GM13977 (cell line): ENCODE measurements around the gene ZNF766.

ENCODE experiments used
- DNase-seq: peaks from one replicate; pipeline ENCODE4 v3.0.0; 2012; ENCODE audit warnings: low spot score
- CTCF ChIP-seq: IDR thresholded peaks from 2 replicates; pipeline ENCODE4 v1.5.1; 2012; ENCODE audit warnings: mild to moderate bottlenecking, control low read depth; ENCODE audit not compliant: insufficient read depth; ENCODE audit errors: extremely low read depth, missing control alignments
- in situ Hi-C: fragments of 300-500 bp; cut with MboI; formaldehyde crosslinking; loops from one replicate; pipeline ENCODE4 v1.12.0; 2022; ENCODE audit warnings: low sequenced_read_pairs, low pct_unique_long_range_greater_than_20kb, mixed read lengths, inconsistent platforms; ENCODE audit not compliant: unreplicated experiment

Gene ZNF766

DNA sequence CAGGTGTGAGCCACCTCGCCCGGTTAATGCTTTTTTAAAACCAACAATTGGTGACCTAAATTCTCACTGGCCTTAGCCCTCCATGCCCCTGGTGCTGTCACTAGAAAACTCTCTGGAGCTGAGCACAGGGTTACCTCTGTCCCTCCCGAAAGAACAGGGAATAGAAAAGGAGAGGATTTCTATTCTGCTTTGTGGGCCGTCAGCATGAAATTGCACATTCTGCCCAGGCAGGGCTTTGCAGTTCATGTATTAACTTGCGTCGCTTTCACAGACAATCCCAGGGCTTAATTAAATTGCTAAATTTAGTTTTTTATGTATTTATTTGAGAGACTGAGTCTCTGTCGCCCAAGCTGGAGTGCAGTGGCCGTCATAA is 27.0 kb downstream of the ZNF766 start:
- TF ChIP-seq CTCF, result no peak
- in situ Hi-C loops, result no loop called here
- no peak for DNase-seq

- DNase-seq, result peak; percentile 80
- TF ChIP-seq CTCF, result no peak
- in situ Hi-C loops, result no loop called here
Measured at GRCh38 chr19:52296773-52297600, 27.6 kb downstream of the ZNF766 start, which contains the start of gene ZNF480. Gene ZNF480 (plus strand): TSS chr19:52297169. CDS start chr19:52300413, 3,244 bp downstream.

DNA sequence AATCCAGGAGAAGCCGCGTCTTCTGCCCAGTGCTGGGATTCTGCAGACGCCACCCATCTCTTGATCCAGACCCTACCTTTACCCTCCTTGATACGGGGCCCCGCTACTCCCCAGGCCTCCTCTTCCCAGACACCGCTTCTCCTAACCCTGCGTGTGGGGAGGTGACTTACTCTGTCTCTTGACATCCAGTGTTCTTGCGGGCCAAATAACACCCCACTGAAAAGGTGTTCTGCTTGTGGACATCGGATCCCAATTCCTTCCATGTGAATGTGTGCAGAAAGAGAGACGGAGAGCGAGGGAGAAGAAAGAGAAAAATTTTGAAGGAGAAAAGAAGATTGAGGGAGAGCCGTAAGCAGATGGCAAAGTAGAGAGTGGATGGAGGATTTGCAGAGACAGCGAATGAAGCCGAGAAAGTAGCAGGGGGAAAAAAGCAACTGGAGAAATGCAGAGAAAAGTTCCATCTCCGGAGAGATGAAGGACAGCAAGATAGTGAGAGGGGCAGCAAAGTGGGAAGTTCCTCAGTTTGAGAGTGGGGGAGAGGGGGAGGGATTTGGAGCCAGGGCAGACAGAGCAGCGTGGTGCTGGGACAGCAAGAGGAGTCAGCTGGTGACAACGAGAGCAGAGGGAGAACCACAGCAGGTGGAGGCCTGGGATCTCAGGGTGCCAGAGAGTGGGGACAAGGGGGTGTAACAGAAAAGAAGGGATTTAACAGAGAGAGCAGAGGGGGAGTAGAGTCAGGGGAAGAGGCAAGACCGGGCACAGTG is 28.4 kb downstream of the ZNF766 start:
- no peak for DNase-seq
- no peak for TF ChIP-seq CTCF
- in situ Hi-C loops, result no loop called here

DNA sequence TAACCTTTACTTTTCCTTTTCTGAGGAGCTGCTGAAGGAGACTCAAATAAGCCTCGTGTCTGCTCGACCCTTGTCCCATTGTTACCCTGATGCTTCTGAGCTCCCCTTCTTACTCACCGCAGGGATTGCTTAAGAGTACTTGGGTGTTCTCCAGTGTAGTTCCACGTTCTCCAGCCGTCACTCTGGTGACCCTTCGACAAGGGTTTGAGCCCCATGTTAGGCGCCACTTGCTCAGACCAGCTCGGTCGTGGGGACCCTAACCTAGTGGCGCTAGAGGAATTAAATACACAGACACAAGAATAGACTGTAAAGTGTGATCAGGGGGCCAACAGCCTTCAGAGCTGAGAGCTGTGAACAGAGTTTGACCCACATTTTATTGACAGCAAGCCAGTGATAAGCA is 37.9 kb downstream of the ZNF766 start:
- no peak for TF ChIP-seq CTCF
- in situ Hi-C loops, result no loop called here
- DNase-seq, result no peak

GRCh38 chr19:52322429-52322828 is 53.0 kb downstream of the ZNF766 start:
- no peak for TF ChIP-seq CTCF
- in situ Hi-C loops, result no loop called here

DNA sequence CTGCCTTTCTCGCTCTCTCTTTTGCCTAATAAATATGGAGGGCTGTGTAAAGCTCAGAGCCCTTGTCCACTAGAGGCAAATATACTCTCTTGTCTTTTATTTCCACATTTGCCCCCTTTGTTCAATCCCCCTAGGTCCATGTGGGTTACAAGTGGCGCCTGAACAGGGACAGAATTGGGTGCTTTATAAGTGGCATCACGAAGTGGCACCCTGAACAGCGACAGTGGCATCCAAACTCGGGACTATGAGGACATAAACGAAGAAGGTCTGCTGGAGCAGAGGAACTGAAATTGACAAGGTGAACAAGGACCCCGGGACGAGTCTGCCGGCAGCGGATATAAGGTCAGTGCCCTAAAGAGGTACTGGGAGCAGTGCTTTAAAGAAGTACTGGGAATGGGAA is 62.4 kb downstream of the ZNF766 start:
- no peak for DNase-seq
- in situ Hi-C loops, result no loop called here
- TF ChIP-seq CTCF, result no peak

More at GRCh38 chr19:52322429-52322828, 53.0 kb downstream of the ZNF766 start:
- DNase-seq, result no peak
